ENCODE results near the gene VWCE.

Gene VWCE, protein sequence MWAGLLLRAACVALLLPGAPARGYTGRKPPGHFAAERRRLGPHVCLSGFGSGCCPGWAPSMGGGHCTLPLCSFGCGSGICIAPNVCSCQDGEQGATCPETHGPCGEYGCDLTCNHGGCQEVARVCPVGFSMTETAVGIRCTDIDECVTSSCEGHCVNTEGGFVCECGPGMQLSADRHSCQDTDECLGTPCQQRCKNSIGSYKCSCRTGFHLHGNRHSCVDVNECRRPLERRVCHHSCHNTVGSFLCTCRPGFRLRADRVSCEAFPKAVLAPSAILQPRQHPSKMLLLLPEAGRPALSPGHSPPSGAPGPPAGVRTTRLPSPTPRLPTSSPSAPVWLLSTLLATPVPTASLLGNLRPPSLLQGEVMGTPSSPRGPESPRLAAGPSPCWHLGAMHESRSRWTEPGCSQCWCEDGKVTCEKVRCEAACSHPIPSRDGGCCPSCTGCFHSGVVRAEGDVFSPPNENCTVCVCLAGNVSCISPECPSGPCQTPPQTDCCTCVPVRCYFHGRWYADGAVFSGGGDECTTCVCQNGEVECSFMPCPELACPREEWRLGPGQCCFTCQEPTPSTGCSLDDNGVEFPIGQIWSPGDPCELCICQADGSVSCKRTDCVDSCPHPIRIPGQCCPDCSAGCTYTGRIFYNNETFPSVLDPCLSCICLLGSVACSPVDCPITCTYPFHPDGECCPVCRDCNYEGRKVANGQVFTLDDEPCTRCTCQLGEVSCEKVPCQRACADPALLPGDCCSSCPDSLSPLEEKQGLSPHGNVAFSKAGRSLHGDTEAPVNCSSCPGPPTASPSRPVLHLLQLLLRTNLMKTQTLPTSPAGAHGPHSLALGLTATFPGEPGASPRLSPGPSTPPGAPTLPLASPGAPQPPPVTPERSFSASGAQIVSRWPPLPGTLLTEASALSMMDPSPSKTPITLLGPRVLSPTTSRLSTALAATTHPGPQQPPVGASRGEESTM

DNA sequence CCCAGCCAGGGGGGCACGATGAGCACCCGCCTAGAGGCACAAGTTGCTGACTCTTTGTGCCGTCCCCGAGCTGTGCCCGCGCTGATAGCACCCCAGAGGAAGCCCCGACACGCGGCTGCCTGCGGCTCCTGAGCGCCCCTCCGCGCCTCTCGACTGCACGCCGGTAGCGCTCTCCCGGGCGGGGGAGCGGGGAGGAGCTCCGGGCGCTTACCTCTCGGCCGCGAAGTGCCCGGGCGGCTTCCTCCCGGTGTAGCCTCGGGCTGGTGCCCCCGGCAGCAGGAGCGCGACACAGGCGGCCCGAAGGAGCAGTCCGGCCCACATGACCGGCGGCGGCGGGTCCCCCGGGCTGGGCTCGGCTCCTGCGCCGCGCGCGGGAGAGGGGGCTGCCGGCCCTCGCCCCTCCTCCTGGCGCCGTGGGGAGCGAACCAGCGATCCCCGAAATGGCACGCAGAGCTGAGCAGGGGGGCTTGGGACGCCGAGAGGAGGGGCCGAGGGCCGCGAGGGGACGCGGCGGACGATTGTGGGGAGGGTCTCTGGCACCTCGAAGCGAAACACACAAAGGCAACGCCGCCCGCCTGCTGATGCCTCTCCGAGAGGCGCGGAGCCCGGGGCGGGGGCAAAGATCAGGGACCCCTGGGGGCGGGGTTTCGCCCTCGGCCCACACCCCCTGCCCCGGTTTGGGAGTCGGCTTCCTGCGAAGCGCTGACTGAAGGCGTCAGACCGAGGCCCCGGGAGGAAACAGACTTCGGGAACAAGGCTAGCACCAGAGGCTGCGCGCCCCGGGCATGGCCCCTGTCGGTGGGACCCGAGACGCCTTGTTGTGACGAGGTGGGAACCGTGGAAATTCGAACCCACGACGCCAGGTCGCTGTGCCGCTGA lies at the start of gene VWCE:
TSS of gene VWCE (minus strand) at position 600 of the 879 bp plus-strand sequence. CDS start at position 321, 279 bp downstream.
- DNase-seq: peak; percentile 70

DNA sequence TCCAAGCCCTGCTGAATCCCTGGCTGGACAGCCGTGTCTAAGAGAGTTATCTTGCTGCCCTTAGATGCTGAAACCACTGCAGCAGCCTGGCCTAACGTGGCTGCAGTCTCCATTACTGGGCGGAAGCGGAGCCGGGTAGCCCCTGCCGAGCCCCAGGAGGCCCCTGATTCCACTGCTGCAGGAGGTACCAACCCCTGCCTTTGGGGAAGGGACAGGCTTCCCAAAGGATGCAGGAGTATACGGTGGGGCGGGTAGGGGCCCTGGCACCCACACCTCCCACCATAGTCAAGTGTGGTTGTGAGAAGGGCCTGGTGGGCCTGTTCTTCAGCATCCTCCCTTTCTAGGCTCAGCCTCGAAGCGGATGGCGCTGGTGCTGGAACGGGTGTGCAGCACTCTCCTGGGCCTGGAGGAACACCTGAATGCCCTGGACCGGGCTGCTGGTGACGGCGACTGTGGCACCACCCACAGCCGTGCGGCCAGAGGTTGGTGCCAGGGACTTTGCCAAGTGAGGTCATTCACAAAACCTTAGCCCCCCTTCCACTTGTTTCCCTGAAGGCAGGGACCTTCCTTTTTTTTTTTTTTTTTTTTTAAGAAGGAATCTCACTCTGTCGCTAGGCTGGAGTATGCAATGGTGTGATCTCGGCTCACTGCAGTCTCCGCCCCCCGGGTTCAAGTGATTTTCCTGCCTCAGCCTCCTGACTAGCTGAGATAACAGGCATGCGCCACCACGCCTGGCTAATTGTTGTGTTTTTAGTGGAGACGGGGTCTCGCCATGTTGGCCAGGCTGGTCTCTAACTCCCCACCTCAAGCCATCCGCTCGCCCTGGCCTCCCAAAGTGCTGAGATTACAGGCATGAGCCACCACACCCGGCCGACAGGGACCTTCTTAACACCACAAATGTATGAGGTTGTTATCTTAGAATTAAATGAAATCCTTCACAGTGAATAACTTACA lies 49.0 kb upstream of the VWCE start:
- DNase-seq: no peak

DNA sequence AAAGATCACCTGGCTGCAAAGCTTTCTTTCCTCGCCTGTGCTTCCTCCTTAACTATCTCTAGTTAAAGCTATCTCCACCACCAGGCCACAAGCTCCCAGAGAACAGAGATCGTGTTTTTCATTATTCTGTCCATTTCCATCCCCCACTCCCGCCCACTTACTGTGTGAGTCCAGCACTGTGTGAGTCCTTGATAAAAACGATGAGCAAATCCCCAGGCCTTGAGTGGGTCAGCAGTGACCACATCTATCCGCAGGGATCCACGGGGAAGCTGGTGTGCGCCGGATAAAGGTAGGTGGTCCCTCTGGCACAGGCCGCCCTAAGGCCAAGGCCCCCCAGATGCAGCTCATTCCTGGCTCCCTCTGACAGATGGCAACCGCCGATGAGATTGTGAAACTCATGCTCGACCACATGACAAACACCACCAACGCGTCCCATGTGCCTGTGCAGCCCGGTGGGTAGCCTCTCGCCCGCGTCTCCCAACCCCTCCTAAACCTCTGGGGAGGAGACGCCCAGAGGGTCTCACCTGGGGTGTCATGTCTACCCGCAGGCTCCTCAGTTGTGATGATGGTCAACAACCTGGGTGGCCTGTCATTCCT lies 47.2 kb upstream of the VWCE start:
- no peak for DNase-seq

DNA sequence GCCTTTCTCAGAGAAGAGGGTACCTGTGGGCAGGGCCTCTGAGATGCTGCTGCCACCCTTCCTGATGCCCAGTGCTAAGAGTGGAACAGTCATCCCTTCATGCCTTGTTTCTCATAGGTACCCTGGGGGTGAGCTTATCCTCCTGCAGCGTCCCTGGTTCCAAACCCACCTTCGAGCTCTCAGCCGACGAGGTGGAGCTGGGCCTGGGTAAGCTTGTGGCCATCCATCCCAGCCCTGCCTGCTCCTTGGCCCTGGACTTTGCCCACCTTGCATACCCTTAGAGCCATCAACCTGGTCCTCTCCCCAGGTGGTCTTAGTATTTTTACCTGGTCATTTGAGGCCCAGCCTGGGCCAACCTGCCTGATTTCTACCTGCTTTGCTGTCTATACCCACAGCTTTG lies 46.6 kb upstream of the VWCE start:
- DNase-seq: no peak

DNA sequence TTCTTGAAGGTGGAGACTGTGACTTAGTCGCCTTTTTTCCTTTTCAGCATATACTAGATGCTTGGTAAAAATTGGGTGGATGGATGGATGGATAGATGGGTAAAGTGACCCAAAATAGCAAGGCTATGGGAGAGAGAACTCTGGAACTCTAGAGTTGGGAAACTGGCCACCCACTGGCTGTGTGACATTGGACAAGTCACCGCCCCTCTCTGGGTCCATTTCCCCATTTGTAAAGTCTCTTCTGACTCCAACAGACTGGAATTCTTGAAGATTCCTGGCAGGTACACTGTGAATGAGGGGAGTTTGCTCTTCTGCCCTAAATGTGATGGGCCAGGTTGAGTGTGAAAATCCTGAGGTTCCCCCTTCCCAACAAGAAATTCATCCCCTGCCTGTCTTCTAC lies 45.9 kb upstream of the VWCE start:
- no peak for DNase-seq

DNA sequence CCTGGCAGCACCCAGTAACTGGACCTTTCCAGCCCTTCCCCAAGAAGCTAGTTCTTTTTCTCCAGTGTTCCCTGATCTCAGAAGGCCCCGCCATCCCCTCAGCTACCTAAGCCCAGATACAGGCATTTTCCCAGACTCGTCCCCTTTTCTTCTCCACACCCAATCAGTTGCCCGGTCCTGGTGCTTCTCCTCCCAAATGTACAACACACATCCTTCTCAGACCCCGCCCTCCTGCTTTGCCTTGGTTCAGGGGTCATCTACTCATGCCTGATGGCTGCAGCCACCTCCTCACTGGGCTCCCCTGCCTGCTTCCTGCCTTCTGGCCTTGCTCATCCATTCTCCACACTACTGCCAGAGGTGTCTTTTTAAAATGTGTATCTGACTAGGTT lies 44.4 kb upstream of the VWCE start:
- DNase-seq: no peak

DNA sequence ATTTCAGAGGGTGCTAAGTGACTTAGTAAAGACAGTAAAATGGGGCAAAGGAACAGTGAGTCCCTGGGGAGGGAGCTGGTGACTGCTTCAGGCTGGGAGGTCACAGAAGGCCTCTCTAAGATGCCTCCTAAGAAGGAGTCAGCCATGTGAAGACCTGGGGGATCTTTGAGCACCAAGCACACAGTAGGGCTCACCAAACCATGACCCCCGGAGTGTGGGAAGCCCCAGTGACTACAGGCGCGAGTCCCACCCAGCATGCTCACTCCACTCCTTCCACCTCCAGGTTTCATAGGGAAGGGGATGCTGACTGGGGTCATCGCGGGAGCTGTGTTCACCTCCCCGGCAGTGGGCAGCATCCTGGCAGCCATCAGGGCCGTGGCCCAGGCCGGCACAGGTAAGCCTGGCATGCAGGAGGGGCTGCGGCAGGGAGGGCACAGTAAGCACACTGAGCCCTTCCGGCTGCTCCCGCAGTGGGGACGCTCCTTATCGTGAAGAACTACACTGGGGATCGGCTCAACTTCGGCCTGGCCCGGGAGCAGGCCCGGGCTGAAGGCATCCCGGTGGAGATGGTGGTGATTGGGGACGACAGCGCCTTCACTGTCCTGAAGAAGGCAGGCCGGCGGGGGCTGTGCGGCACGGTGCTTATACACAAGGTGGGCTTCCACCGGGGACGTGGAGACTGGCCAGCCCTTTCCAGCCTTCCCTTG lies 43.8 kb upstream of the VWCE start:
- DNase-seq: no peak

DNA sequence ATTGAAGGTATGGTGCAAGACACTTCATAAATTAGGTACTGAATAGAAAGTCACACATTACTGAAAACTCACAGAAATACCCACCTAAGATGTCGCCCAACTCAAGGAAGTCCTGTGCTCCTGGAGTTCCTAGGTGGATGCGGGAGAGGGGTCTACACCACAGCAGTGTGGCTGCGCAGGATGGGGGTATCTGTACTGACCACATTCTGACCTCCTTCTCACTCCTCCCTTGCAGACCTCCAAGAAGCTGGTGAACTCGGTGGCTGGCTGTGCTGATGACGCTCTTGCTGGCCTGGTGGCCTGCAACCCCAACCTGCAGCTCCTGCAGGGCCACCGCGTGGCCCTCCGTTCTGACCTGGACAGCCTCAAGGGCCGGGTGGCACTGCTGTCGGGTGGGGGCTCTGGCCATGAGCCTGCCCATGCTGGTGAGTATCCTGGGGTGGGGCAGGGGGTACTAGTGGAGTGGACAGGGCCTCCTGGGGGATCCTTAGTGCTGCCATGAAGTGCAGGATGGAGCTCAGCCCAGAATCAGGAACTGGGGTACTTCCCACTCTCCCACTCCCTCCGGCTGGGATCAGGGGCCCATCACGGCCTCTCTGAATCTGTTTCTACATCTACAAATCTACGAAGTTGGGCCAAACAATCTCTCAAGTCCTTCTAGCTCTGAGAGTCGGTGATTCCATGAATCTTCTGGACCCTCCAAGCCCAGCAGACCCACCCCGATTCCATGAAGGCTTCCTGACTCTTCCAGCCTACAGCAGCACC lies 42.8 kb upstream of the VWCE start:
- no peak for DNase-seq

DNA sequence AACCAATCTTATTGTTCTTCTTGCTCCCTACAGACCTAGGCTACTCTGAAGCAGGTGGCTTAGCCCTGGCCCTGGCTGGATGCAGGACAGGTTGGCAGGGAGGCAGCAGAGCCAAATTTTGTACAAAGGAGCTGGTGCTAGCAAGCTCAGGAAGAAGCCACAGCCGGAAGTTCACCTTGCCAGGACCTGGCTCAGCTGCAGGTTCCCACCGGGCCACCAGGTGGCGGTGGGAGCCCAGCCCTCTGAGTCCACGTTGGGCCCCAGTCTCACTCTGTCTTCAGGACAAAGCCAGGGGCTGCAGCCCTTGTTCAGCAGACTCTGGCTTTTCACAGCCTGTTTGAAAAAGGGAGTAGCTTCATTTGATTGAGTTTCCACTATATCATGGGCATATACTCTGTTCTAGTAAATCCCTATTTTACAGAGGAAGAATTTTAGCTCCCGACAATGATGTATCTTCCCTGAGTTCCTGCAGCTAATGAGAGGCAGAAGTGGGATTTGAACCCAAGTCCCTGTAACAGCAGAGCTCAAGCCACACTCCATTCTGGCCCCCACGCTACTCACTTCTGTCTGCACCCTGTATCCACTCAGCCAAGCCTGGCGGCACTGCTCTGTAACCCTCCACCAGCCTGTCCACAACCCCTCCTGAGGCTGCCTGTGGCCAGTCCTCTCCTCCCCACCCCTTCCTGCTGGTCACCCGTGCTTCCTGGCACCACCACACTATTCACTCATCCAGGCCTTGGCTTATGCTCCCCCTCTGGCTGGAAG lies 41.2 kb upstream of the VWCE start:
- DNase-seq: peak; percentile 83

DNA sequence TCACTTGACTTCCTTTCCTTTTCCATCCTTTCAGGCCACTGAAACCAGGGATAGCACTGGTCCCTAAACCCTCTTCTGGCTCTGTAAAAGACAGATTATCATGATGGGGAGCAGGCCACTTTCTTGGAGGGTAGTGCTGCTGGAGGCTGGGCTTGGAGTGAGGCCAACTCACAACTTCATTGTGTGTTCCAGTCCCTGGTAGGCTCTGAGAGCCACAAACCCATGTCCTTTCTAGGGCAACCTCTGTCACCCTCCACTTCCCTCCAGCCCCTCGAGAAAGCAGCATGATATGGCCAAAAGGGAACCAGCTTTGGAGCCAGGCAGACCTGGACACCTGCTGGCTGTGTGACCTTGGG lies 40.2 kb upstream of the VWCE start:
- DNase-seq: no peak

DNA sequence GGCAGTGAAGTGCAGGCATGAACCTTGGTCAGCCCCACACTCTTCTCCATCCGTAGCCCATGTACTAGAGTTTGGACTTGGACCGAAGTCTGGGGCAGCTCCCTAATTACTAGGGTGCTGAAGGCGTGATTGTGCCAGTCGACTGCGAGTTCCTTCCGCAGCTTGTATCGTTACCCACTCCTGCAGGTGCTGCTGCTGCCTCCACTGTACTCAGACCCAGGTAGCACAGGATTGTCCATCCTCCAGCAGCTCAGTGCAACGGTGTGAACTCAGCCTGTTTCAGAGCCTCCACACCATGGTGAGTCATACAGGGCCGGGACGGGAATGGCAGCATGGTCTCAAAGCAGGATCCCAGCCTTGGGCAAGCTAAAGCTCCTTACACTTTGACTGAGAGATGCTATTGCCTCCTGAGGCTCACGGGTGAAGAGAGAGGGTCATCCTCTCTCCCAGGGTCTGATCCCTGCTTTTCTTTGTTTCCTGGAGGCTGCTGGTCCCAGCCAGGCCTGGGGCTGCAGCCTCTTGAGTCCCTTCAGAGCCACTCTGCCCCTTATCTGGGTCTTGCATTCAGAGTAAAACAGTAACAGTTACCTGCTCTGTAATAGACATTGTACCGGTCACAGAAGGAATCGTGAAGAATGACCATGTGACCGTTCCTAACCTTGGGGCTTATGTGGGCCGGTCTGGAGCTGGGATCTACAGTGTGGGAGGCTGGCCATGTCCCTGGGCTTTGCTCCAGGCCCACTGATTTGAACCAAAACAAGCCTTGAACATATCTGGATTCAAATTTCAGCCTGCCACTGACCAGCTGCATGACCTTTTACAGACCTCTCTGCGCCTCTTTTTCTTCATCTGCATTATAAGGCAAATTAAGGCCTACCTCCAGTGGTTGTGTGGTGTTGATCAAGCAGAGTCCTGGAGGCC lies 39.6 kb upstream of the VWCE start:
- DNase-seq: no peak

DNA sequence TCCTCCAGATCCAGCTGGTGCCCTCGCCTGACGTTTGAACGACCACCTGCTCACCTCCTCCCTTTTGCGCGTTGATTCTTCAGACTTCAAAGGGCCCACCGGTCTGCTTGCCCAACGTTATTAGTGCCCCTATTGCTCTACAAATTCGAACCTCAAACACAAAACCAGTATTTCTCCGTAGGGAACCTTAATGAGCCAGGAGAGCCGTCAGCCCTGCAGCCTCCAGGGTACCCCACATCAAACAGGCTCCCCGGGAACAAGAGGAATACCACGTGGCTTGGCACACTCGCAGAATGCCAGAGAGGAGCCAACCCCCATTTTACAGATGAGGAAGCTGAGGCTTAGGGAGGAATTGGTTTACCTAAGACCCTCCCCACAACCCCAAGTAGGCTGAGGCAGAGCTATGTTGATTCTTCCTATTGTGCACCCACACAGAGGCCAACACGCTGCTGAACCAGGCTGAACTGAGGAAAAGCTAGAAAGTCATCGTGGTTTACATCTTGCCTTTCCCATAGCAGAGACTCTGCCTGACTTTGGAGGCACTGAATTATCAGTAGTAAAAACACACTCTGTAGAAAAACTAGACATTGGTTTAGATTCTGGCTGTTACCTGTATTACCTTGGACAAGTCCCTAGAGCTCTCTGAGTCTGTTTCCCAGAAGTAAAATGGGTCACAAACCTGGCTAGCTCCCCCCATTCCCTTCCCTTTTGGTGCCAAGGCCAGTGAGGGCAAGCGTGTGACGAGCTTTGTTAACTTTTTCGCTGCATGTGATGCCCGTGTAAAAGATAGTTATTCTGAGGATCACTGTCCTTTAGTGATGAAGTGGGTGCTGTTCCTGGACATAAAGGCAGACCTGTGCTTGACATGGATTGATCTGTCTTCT lies 38.7 kb upstream of the VWCE start:
- DNase-seq: no peak

DNA sequence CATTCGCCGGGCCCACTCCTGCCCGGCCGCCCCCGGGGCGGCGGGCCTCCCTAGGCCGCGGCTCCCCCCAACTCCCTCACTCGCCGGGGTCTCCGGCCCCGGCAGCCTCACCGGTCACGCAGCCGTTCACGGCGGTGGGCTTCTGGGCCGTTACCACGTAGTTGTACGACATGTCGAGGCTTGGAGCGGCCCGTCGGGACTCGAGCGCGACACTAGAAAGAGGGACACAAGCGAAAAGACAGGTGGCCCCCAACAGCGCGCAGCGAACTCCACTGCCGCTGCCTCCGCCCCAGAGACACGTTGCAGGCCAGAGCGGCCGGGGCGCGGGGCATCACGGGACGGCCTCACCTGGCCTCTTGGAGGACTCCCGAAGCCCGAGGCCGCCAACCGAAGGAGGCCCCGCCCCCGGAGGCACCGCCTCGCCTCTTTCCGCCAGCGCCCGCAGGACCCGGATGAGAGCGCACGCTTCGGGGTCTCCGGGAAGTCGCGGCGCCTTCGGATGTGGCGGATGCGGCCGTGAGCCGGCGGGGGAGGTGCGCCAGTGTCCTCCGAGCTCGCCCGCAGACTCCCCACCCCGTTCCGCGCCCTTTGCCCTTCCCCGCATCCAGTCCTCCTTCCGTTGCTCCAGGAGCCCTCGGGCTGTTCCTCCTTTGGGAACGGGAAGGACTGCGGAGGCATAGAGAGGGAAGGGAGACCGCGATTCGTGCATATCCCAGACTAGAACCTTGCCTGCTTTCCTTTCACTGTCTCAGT lies 37.9 kb upstream of the VWCE start, which contains the start of the genes DDB1 and TKFC:
TSS of gene DDB1 (minus strand) at position 309 of the 753 bp plus-strand sequence. CDS start at position 172, 137 bp downstream.
TSS of gene TKFC (plus strand) at position 432 of the 753 bp plus-strand sequence. CDS start 1,501 bp downstream, outside the sequence.
- peak; percentile 98 for DNase-seq

DNA sequence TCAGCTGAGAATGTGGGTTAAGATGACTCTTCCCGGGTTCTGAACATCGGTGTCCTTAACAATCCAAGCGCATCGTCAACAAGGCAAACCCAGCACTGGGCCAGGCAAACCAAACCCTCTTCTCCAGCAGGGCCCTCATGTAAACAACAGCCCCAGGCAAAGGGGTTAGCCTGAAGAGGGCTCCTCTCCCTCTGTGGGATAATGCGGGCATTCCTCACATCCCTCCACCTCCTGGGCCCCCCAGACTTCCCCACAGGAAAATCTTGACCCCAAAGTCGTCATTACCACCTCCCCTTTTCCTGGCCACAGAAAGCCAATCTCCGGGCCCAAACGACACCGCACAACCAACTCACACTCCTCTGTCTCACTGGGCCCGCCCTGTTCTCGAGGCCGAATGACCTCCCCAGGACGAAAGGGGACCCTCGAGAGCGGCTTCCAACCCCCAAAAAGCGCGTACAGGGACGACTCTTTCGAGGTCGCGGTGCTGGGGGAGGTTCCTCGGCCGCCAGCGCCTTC lies 37.2 kb upstream of the VWCE start:
- no peak for DNase-seq

DNA sequence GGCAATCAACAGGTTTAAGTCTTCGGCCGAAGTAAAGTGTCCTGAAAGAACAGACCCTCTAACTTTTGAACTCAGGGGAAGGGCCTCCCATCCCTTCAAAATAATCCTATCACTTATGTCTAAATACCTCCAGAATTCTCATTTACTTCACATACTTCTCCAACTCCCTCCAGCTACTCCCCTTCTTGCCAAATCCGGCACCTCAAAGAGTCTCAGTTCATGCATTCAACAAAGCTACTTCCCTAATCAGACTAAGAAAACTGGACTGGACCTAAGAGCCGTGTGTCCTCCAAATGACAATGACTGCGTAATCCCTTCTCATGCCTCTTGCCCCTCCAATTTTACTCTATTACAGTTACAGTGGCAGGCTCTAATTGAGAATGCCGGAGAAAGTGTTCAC lies 36.5 kb upstream of the VWCE start:
- DNase-seq: no peak

DNA sequence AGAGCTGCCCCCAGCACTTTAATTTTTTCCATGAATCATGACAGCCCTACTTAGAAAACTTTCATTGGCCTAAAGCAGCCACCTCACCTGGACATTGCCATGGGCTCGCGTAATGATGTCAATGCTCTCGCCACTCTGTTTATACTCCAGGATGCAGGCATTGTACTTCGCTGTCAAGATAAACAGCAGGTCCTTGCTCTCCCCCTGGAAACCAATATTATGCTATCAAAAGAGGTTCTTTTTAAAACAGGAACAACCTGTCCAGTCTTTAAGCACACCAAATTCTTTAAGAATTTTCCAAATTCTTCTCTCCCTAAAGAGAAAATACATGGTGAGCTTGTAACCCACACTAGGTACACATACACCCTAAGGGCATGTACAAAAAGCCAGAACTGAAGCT lies 34.8 kb upstream of the VWCE start:
- no peak for DNase-seq
